ENCODE results near the gene ABHD16B. TPM values are rescaled to one million over a fixed set of nuclear protein-coding genes. Genes with fewer than 3 reads are reported as not detected.

ABHD16B gene
- total RNA-seq (2016; rRNA removed; fragmentation: Illumina TruSeq; extraction: Trizol) (not detected in 2 replicates), polyA plus RNA-seq (2011; rRNA removed) (not detected in 2 replicates), polyA minus RNA-seq (2011; rRNA and poly(A)+ RNA removed; ENCODE audit: low replicate concordance) (not detected in 2 replicates), Bru-seq, nascent RNA (not detected), BruChase-seq, experiment 1, labeled RNA remaining after a 6-hour chase (not detected), BruChase-seq, experiment 2, labeled RNA remaining after a 2-hour chase (not detected)
- total RNA-seq (2016; cell fraction: cytosol; rRNA removed; fragmentation: Illumina TruSeq; extraction: Trizol; ENCODE audit: low read depth) = not detected in 2 replicates
- total RNA-seq (2016; cell fraction: insoluble cytoplasmic fraction; rRNA removed; fragmentation: Illumina TruSeq; extraction: Trizol) = not detected in 2 replicates
- total RNA-seq (2016; cell fraction: membrane; rRNA removed; fragmentation: Illumina TruSeq; extraction: Trizol) = not detected in 2 replicates
- total RNA-seq (2016; cell fraction: nucleus; rRNA removed; fragmentation: Illumina TruSeq; extraction: Trizol) = not detected in 2 replicates
- not detected in 2 replicates for polyA plus RNA-seq (2011; cell fraction: cytosol; rRNA removed)
- polyA plus RNA-seq (2011; cell fraction: nucleus; rRNA removed) = not detected in 2 replicates
- polyA plus RNA-seq (2012) = not detected in 2 replicates
- polyA plus RNA-seq (2016; cell fraction: cytosol; fragmentation: Illumina TruSeq; extraction: Trizol; ENCODE audit: low read depth) = not detected in 2 replicates
- not detected in 2 replicates for polyA plus RNA-seq (2016; cell fraction: insoluble cytoplasmic fraction; fragmentation: Illumina TruSeq; extraction: Trizol; ENCODE audit: low read depth)
- polyA plus RNA-seq (2016; cell fraction: membrane; fragmentation: Illumina TruSeq; extraction: Trizol; ENCODE audit: low read depth) = not detected in 2 replicates
- not detected in 2 replicates for polyA plus RNA-seq (2016; cell fraction: nucleus; fragmentation: Illumina TruSeq; extraction: Trizol; ENCODE audit: insufficient read depth, low read depth)
- polyA minus RNA-seq (2011; cell fraction: cytosol; rRNA and poly(A)+ RNA removed) = not detected in 2 replicates
- polyA minus RNA-seq (2011; cell fraction: nucleus; rRNA and poly(A)+ RNA removed) = not detected in 2 replicates
- long read RNA-seq, experiment 1 = 0 reads
- long read RNA-seq, experiment 2 = 0 reads

DNA sequence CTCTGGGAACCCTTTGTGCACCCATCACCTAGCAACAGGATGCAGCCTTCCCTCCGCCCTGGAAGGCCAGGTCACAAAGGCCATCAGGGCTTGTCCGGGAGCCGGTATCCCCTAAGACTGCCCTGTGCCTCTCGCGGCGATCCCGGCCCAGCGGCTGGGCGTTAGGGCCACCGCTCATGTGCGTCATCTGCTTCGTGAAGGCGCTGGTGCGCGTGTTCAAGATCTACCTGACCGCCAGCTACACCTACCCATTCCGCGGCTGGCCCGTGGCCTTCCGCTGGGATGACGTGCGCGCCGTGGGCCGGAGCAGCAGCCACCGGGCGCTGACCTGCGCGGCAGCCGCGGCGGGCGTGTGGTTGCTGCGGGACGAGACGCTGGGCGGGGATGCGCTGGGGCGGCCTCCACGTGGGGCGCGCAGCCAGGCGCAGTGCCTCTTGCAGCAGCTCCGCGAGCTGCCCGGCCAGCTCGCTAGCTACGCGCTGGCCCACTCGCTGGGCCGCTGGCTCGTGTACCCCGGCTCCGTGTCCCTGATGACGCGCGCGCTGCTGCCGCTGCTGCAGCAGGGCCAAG lies at the start of gene ABHD16B:
Gene ABHD16B (plus strand): TSS at position 134 of the 570 bp plus-strand sequence. CDS start 43 bp downstream, at position 177.
- H3K9ac ChIP-seq (ENCODE audit: insufficient read depth, low read depth, low read length) = no peak within 1 kb of the TSS
- H3K36me3 ChIP-seq (replicated peaks in 1 of 2; ENCODE audit: control insufficient read depth in 1 of 2, insufficient read depth in 2 of 2, low read length in 2 of 2) = peaks cover 0 to 2% of the 10 kb centered on the region in 2 experiments; a peak in 1 of 5 replicates
- no peaks in the 10 kb centered on the region for H4K20me1 ChIP-seq (ENCODE audit: insufficient read depth, low read length)
- H3K27ac ChIP-seq (ENCODE audit: extremely low read length, insufficient read depth, low read length) = no peak within 1 kb of the TSS
- FAIRE-seq = no peak
- intact Hi-C loops (cut with micrococcal nuclease; ENCODE audit: unreplicated experiment) (loop anchor here (10.0 kb wide), 1 partner anchor 117 kb away; no protein-coding TSS in a partner anchor), in situ Hi-C loops (cut with HindIII; ENCODE audit: extremely low pct_ligation_motif_present, low pct_unique_long_range_greater_than_20kb) (no loop called here)
- ChIA-PET CTCF (ENCODE audit: low intra/inter-chr PET ratio, low total read pairs) (no interaction called here), POLR2A (interaction anchor here (1.3 kb wide), 1 partner anchor 14 kb away, joined by 5 read pairs; no protein-coding TSS in a partner anchor)
- no peaks in the 10 kb centered on the region for H3K9me3 ChIP-seq (ENCODE audit: low read length)
- no peaks in the 10 kb centered on the region; a peak in 1 of 5 replicates for H3K27me3 ChIP-seq (ENCODE audit: control insufficient read depth in 1 of 2, insufficient read depth in 2 of 2, low read length in 2 of 2)
- H3K4me1 ChIP-seq (ENCODE audit: insufficient read depth, low read length) = peaks cover 51% of the 10 kb centered on the region
- ATAC-seq = no peak
- no TSS peak for BruUV-seq (replicated peaks)
- peaks cover 14% of the 10 kb centered on the region for H3K79me2 ChIP-seq (ENCODE audit: insufficient read depth, low read length)
- H2AFZ ChIP-seq (ENCODE audit: low read length) = no peak within 1 kb of the TSS
- no peak within 1 kb of the TSS for H3K4me3 ChIP-seq (replicated peaks in 1 of 3; ENCODE audit: insufficient read depth in 1 of 3, low read depth in 2 of 3, low read length in 3 of 3)
- WGBS (ENCODE audit: low lambda C conversion rate) = 97% methylated on average over 58 of the region's 59 CpGs
- H3K4me2 ChIP-seq (ENCODE audit: low read depth, low read length) = no peak within 1 kb of the TSS
- DNase-seq (ENCODE audit: low spot score) = no peak
- TF ChIP-seq, protein P1, sequence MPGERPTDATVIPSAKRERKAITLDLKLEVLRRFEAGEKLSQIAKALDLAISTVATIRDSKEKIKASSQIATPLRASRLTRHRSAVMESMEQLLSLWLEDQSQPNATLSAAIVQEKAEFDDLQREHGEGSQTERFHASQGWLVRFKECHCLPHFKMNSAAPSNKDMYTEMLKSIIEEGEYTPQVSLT (CRISPR knock-in tag; IDR thresholded peaks at IDR 0.05; ENCODE audit: borderline replicate concordance, low read depth) = no peak
- TF ChIP-seq FOSL1 (CRISPR knock-in tag; IDR thresholded peaks at IDR 0.05; ENCODE audit: borderline replicate concordance) (no peak), MZF1 (CRISPR knock-in tag; IDR thresholded peaks at IDR 0.05; ENCODE audit: borderline replicate concordance) (no peak), SAP130 (CRISPR knock-in tag; IDR thresholded peaks at IDR 0.05; ENCODE audit: low read depth) (no peak), SIN3B (IDR thresholded peaks at IDR 0.05; ENCODE audit: low read length) (no peak), AGO2 (optimal IDR thresholded peaks at IDR 0.05; ENCODE audit: low read depth, low read length) (peak; percentile 3), MEF2D (CRISPR knock-in tag; IDR thresholded peaks at IDR 0.05) (no peak), POLR2G (IDR thresholded peaks at IDR 0.05; ENCODE audit: low read depth, low read length) (0 out of 2 replicates have a peak, but pooled peaks have one; percentile 2), ZNF776 (CRISPR knock-in tag; IDR thresholded peaks at IDR 0.05) (0 out of 2 replicates have a peak, but pooled peaks have one; percentile 2), CENPT (CRISPR knock-in tag; IDR thresholded peaks at IDR 0.05; ENCODE audit: low read depth) (0 out of 2 replicates have a peak, but pooled peaks have one; percentile 8), NCOA1 (CRISPR knock-in tag; IDR thresholded peaks at IDR 0.05) (no peak), KLF11 (CRISPR knock-in tag; IDR thresholded peaks at IDR 0.05) (no peak)
- TF ChIP-seq, protein P2, sequence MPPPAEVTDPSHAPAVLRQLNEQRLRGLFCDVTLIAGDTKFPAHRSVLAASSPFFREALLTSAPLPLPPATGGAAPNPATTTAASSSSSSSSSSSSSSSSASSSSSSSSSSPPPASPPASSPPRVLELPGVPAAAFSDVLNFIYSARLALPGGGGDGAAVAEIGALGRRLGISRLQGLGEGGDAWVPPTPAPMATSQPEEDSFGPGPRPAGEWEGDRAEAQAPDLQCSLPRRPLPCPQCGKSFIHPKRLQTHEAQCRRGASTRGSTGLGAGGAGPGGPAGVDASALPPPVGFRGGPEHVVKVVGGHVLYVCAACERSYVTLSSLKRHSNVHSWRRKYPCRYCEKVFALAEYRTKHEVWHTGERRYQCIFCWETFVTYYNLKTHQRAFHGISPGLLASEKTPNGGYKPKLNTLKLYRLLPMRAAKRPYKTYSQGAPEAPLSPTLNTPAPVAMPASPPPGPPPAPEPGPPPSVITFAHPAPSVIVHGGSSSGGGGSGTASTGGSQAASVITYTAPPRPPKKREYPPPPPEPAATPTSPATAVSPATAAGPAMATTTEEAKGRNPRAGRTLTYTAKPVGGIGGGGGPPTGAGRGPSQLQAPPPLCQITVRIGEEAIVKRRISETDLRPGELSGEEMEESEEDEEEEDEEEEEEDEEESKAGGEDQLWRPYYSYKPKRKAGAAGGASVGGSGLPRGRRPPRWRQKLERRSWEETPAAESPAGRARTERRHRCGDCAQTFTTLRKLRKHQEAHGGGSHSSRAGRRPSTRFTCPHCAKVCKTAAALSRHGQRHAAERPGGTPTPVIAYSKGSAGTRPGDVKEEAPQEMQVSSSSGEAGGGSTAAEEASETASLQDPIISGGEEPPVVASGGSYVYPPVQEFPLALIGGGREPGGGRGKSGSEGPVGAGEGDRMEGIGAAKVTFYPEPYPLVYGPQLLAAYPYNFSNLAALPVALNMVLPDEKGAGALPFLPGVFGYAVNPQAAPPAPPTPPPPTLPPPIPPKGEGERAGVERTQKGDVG (CRISPR knock-in tag; IDR thresholded peaks at IDR 0.05; ENCODE audit: borderline replicate concordance) = 0 out of 2 replicates have a peak, but pooled peaks have one; percentile 6
- TF ChIP-seq, protein P3, sequence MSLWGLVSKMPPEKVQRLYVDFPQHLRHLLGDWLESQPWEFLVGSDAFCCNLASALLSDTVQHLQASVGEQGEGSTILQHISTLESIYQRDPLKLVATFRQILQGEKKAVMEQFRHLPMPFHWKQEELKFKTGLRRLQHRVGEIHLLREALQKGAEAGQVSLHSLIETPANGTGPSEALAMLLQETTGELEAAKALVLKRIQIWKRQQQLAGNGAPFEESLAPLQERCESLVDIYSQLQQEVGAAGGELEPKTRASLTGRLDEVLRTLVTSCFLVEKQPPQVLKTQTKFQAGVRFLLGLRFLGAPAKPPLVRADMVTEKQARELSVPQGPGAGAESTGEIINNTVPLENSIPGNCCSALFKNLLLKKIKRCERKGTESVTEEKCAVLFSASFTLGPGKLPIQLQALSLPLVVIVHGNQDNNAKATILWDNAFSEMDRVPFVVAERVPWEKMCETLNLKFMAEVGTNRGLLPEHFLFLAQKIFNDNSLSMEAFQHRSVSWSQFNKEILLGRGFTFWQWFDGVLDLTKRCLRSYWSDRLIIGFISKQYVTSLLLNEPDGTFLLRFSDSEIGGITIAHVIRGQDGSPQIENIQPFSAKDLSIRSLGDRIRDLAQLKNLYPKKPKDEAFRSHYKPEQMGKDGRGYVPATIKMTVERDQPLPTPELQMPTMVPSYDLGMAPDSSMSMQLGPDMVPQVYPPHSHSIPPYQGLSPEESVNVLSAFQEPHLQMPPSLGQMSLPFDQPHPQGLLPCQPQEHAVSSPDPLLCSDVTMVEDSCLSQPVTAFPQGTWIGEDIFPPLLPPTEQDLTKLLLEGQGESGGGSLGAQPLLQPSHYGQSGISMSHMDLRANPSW (CRISPR knock-in tag; IDR thresholded peaks at IDR 0.05; ENCODE audit: borderline replicate concordance) = no peak

Data from HepG2 (cell line).